Activated CD4-positive, alpha-beta memory T cell treated with anti-CD3 and anti-CD28 coated beads, Interleukin-2, amount 10 ng/mL, durations not matched to agents 7 days and 5 days (primary cell): ENCODE measurements around the gene MYO18A. TPM values are rescaled to one million over a fixed set of nuclear protein-coding genes. Genes with fewer than 3 reads are reported as not detected.
A peak's percentile ranks its signal among the peaks of the same experiment; 100 is the strongest.
"Not testable (repeated sequence)": the region's sequence is repeated elsewhere in the genome, so short reads cannot be mapped to it uniquely, and the experiment has no call there.

ENCODE experiments used
- CTCF ChIA-PET: fragments of 350-600 bp; sonication (Branson Sonifier 250); formaldehyde crosslinking; loops from one replicate; lab custom pipeline; 2021; ENCODE audit warnings: antibody characterized with exemption, inconsistent platforms; lab: Charles Lee
- POLR2A ChIA-PET: fragments of 350-600 bp; sonication (Branson Sonifier 250); formaldehyde crosslinking; loops from one replicate; lab custom pipeline; 2021; ENCODE audit warnings: antibody characterized with exemption; lab: Charles Lee
- DNase-seq: peaks from one replicate; pipeline ENCODE4 v3.0.0-alpha.2; 2020
- H3K27ac Mint-ChIP-seq: one replicate; pipeline ENCODE4 v1.8.0; 2021; ENCODE audit warnings: mild to moderate bottlenecking, mixed read lengths
- H3K27me3 Mint-ChIP-seq: one replicate; pipeline ENCODE4 v1.8.0; 2021; ENCODE audit warnings: mixed read lengths
- H3K36me3 Mint-ChIP-seq: one replicate; pipeline ENCODE4 v1.8.0; 2021; ENCODE audit warnings: low read depth, mixed read lengths
- H3K4me1 Mint-ChIP-seq: one replicate; pipeline ENCODE4 v1.8.0; 2021; ENCODE audit warnings: mixed read lengths
- H3K4me3 Mint-ChIP-seq: one replicate; pipeline ENCODE4 v1.8.0; 2021; ENCODE audit warnings: mild to moderate bottlenecking, mixed read lengths
- H3K9me3 Mint-ChIP-seq: one replicate; pipeline ENCODE4 v1.8.0; 2021; ENCODE audit warnings: mixed read lengths
- total RNA-seq, 2 experiments: library from RNA; stranded (reverse); gene quantifications; one replicate each; pipeline ENCODE4 v1.2.3, GENCODE V29; 2021

The MYO18A gene
- total RNA-seq = 100 to 1,000 TPM in 1 of 2 experiments, 10 to 100 TPM in 1; 92.6 to 100 TPM

GRCh38 chr17:29180034-29180787 lies at the start of gene MYO18A:
TSS of gene MYO18A (minus strand) at chr17:29180398. CDS start at chr17:29166940, 13,458 bp downstream.
- Mint-ChIP-seq H3K36me3 (no peaks in the 10 kb centered on the region), H3K9me3 (no peaks in the 10 kb centered on the region), H3K4me3 (peak within 1 kb of the TSS; percentile 54), H3K27ac (no peak within 1 kb of the TSS), H3K27me3 (peaks cover 7% of the 10 kb centered on the region), H3K4me1 (peaks cover 40% of the 10 kb centered on the region)
- ChIA-PET CTCF (interaction anchor here (0.6 to 11.2 kb wide), 31 partner anchors 9 to 354 kb away, joined by 3 to 261 read pairs (median 5); partner anchors contain the start of gene NUFIP2), POLR2A (interaction anchor here (0.8 to 5.7 kb wide), 6 partner anchors 16 to 56 kb away, joined by 3 to 31 read pairs (median 12); no protein-coding TSS in a partner anchor)
- peak; percentile 84 for DNase-seq

GRCh38 chr17:29225396-29225795 lies 45.2 kb upstream of the MYO18A start:
- Mint-ChIP-seq H3K36me3 (no peaks in the 10 kb centered on the region), H3K9me3 (no peaks in the 10 kb centered on the region), H3K4me3 (no peak overlapping the region), H3K27ac (no peak overlapping the region), H3K4me1 (peaks cover 3% of the 10 kb centered on the region), H3K27me3 (peaks cover 6% of the 10 kb centered on the region)
- ChIA-PET POLR2A (no interaction called here), CTCF (interaction anchor here (0.7 to 0.9 kb wide), 2 partner anchors 76 to 102 kb away, joined by 3 read pairs; no protein-coding TSS in a partner anchor)
- no peak for DNase-seq

- ChIA-PET CTCF (interaction anchor here (7.3 to 7.6 kb wide), 2 partner anchors 74 to 97 kb away, joined by 57 to 163 read pairs; no protein-coding TSS in a partner anchor), POLR2A (interaction anchor here (0.8 kb wide), 1 partner anchor 73 kb away, joined by 4 read pairs; the partner anchor contains the start of gene NUFIP2)
- H3K36me3 Mint-ChIP-seq, H3K27me3 Mint-ChIP-seq, H3K4me3 Mint-ChIP-seq, DNase-seq, H3K9me3 Mint-ChIP-seq, H3K4me1 Mint-ChIP-seq, H3K27ac Mint-ChIP-seq: not testable (repeated sequence)
Measured at GRCh38 chr17:29221338-29221737, 41.1 kb upstream of the MYO18A start.

- no peak overlapping the region for H3K4me3 Mint-ChIP-seq
- POLR2A ChIA-PET = interaction anchor here (1.1 to 1.6 kb wide), 5 partner anchors 22 to 95 kb away, joined by 3 to 9 read pairs (median 4); partner anchors contain the start of gene NUFIP2
- H3K27me3 Mint-ChIP-seq = peaks cover 4% of the 10 kb centered on the region
- CTCF ChIA-PET = interaction anchor here (0.6 to 7.6 kb wide), 24 partner anchors 8 to 456 kb away, joined by 3 to 163 read pairs (median 4); partner anchors contain the start of genes MYO18A and NUFIP2
- peaks cover 6% of the 10 kb centered on the region for H3K4me1 Mint-ChIP-seq
- H3K27ac Mint-ChIP-seq = no peak overlapping the region
- H3K36me3 Mint-ChIP-seq = no peaks in the 10 kb centered on the region
- H3K9me3 Mint-ChIP-seq = no peaks in the 10 kb centered on the region
- DNase-seq = peak; percentile 72
Measured at GRCh38 chr17:29219378-29220047, 39.3 kb upstream of the MYO18A start.

- Mint-ChIP-seq H3K4me1 (peaks cover 12% of the 10 kb centered on the region), H3K9me3 (no peaks in the 10 kb centered on the region), H3K27ac (no peak overlapping the region), H3K27me3 (peaks cover 4% of the 10 kb centered on the region), H3K36me3 (no peaks in the 10 kb centered on the region), H3K4me3 (no peak overlapping the region)
- POLR2A ChIA-PET = no interaction called here
- DNase-seq = no peak
- CTCF ChIA-PET = interaction anchor here (0.6 to 7.6 kb wide), 6 partner anchors 9 to 669 kb away, joined by 3 to 163 read pairs (median 3); no protein-coding TSS in a partner anchor
Measured at GRCh38 chr17:29216856-29217255, 36.7 kb upstream of the MYO18A start.

GRCh38 chr17:29216181-29216580 lies 36.0 kb upstream of the MYO18A start:
- POLR2A ChIA-PET = no interaction called here
- Mint-ChIP-seq H3K4me1 (peaks cover 12% of the 10 kb centered on the region), H3K27me3 (peaks cover 4% of the 10 kb centered on the region), H3K4me3 (no peak overlapping the region), H3K27ac (no peak overlapping the region), H3K36me3 (no peaks in the 10 kb centered on the region), H3K9me3 (no peaks in the 10 kb centered on the region)
- CTCF ChIA-PET = interaction anchor here (1.2 to 7.6 kb wide), 6 partner anchors 8 to 92 kb away, joined by 3 to 163 read pairs (median 6); no protein-coding TSS in a partner anchor
- no peak for DNase-seq

GRCh38 chr17:29215717-29216116 lies 35.5 kb upstream of the MYO18A start:
- H3K36me3 Mint-ChIP-seq = no peaks in the 10 kb centered on the region
- peaks cover 4% of the 10 kb centered on the region for H3K27me3 Mint-ChIP-seq
- H3K4me3 Mint-ChIP-seq = no peak overlapping the region
- POLR2A ChIA-PET = no interaction called here
- H3K4me1 Mint-ChIP-seq = peaks cover 12% of the 10 kb centered on the region
- no peak overlapping the region for H3K27ac Mint-ChIP-seq
- H3K9me3 Mint-ChIP-seq = no peaks in the 10 kb centered on the region
- CTCF ChIA-PET = interaction anchor here (1.0 to 7.6 kb wide), 5 partner anchors 67 to 99 kb away, joined by 3 to 57 read pairs (median 6); no protein-coding TSS in a partner anchor
- DNase-seq = no peak

- Mint-ChIP-seq H3K36me3 (no peaks in the 10 kb centered on the region), H3K9me3 (no peaks in the 10 kb centered on the region), H3K27ac (no peak overlapping the region), H3K27me3 (peaks cover 6% of the 10 kb centered on the region), H3K4me3 (no peak overlapping the region), H3K4me1 (peaks cover 12% of the 10 kb centered on the region)
- ChIA-PET POLR2A (no interaction called here), CTCF (interaction anchor here (1.0 to 7.6 kb wide), 5 partner anchors 66 to 98 kb away, joined by 3 to 57 read pairs (median 6); no protein-coding TSS in a partner anchor)
- DNase-seq = no peak
Measured at GRCh38 chr17:29215174-29215573, 35.0 kb upstream of the MYO18A start.

- ChIA-PET POLR2A (no interaction called here), CTCF (interaction anchor here (0.8 to 7.6 kb wide), 6 partner anchors 66 to 97 kb away, joined by 3 to 57 read pairs (median 4); no protein-coding TSS in a partner anchor)
- no peaks in the 10 kb centered on the region for H3K36me3 Mint-ChIP-seq
- peaks cover 9% of the 10 kb centered on the region for H3K4me1 Mint-ChIP-seq
- no peak overlapping the region for H3K27ac Mint-ChIP-seq
- H3K4me3 Mint-ChIP-seq = no peak overlapping the region
- H3K27me3 Mint-ChIP-seq = peaks cover 6% of the 10 kb centered on the region
- DNase-seq = no peak
- no peaks in the 10 kb centered on the region for H3K9me3 Mint-ChIP-seq
Measured at GRCh38 chr17:29214215-29215146, 34.3 kb upstream of the MYO18A start.

- ChIA-PET POLR2A (interaction anchor here (0.6 kb wide), 1 partner anchor 36 kb away, joined by 3 read pairs; no protein-coding TSS in a partner anchor), CTCF (interaction anchor here (0.9 to 1.4 kb wide), 5 partner anchors 33 to 151 kb away, joined by 3 to 6 read pairs (median 4); partner anchors contain the start of gene MYO18A)
- no peaks in the 10 kb centered on the region for H3K36me3 Mint-ChIP-seq
- no peak for DNase-seq
- peaks cover 6% of the 10 kb centered on the region for H3K4me1 Mint-ChIP-seq
- no peak overlapping the region for H3K27ac Mint-ChIP-seq
- peaks cover 6% of the 10 kb centered on the region for H3K27me3 Mint-ChIP-seq
- no peak overlapping the region for H3K4me3 Mint-ChIP-seq
- H3K9me3 Mint-ChIP-seq = no peaks in the 10 kb centered on the region
Measured at GRCh38 chr17:29212681-29213121, 32.5 kb upstream of the MYO18A start.

- Mint-ChIP-seq H3K4me3 (no peak overlapping the region), H3K4me1 (peaks cover 6% of the 10 kb centered on the region), H3K9me3 (no peaks in the 10 kb centered on the region), H3K27ac (no peak overlapping the region), H3K36me3 (no peaks in the 10 kb centered on the region), H3K27me3 (peaks cover 2% of the 10 kb centered on the region)
- ChIA-PET CTCF (interaction anchor here (1.2 to 1.4 kb wide), 2 partner anchors 63 to 95 kb away, joined by 4 to 6 read pairs; no protein-coding TSS in a partner anchor), POLR2A (no interaction called here)
- no peak for DNase-seq
Measured at GRCh38 chr17:29212094-29212631, 32.0 kb upstream of the MYO18A start.
